CD8-positive, alpha-beta memory T cell (primary cell): ENCODE measurements around the gene CEBPB. TPM values are rescaled to one million over a fixed set of nuclear protein-coding genes. Genes with fewer than 3 reads are reported as not detected.

Experiments used
- CTCF ChIA-PET: fragments of 350-600 bp; sonication (Branson Sonifier 250); formaldehyde crosslinking; loops from one replicate; lab custom pipeline; 2021; ENCODE audit warnings: antibody characterized with exemption; lab: Charles Lee
- POLR2A ChIA-PET: fragments of 350-600 bp; sonication (Branson Sonifier 250); formaldehyde crosslinking; loops from one replicate; lab custom pipeline; 2021; ENCODE audit warnings: antibody characterized with exemption; lab: Charles Lee
- DNase-seq, 5 donors: peaks; one replicate each; pipeline versions ENCODE4 v3.0.0 to v3.0.0-alpha.2; 2020 to 2022; ENCODE audit warnings: mixed read lengths in 1 of 5
- H3K27ac ChIP-seq: one replicate; pipeline ENCODE4 v1.7.0; 2013; ENCODE audit warnings: low read depth, mild to moderate bottlenecking, low read length, moderate library complexity
- H3K27me3 ChIP-seq: 2 replicates; pipeline ENCODE4 v1.7.0; 2013; ENCODE audit warnings: low read length, mild to moderate bottlenecking; ENCODE audit not compliant: insufficient read depth, poor library complexity, severe bottlenecking
- H3K36me3 ChIP-seq: 2 replicates; pipeline ENCODE4 v1.7.0; 2013; ENCODE audit warnings: mild to moderate bottlenecking, low read length, moderate library complexity; ENCODE audit not compliant: insufficient read depth
- H3K4me1 ChIP-seq: 2 replicates; pipeline ENCODE4 v1.7.0; 2013; ENCODE audit warnings: mild to moderate bottlenecking, low read length, moderate library complexity; ENCODE audit not compliant: insufficient read depth
- H3K4me3 ChIP-seq: 2 replicates; pipeline ENCODE4 v1.7.0; 2013; ENCODE audit warnings: mild to moderate bottlenecking, low read length
- H3K9me3 ChIP-seq: 2 replicates; pipeline ENCODE4 v1.7.0; 2013; ENCODE audit warnings: mild to moderate bottlenecking, low read length
- H3K27ac Mint-ChIP-seq, 8 donors: one replicate each; pipeline ENCODE4 v1.8.0; 2020 to 2021; ENCODE audit warnings: mixed read lengths in 8 of 8, mild to moderate bottlenecking in 6 of 8, inconsistent platforms in 3 of 8, moderate library complexity in 3 of 8
- H3K27me3 Mint-ChIP-seq, 2 donors: one replicate each; pipeline ENCODE4 v1.8.0; 2020 to 2021; ENCODE audit warnings: mixed read lengths in 2 of 2, mild to moderate bottlenecking in 1 of 2, moderate library complexity in 1 of 2
- H3K36me3 Mint-ChIP-seq, 3 donors: one replicate each; pipeline ENCODE4 v1.8.0; 2020 to 2021; ENCODE audit warnings: mixed read lengths in 3 of 3, inconsistent platforms in 1 of 3, mild to moderate bottlenecking in 1 of 3
- H3K4me1 Mint-ChIP-seq, 3 donors: one replicate each; pipeline ENCODE4 v1.8.0; 2020 to 2021; ENCODE audit warnings: mixed read lengths in 3 of 3, inconsistent platforms in 1 of 3, mild to moderate bottlenecking in 1 of 3
- H3K4me3 Mint-ChIP-seq, 7 donors: one replicate each; pipeline ENCODE4 v1.8.0; 2020 to 2021; ENCODE audit warnings: mixed read lengths in 7 of 7, mild to moderate bottlenecking in 6 of 7, moderate library complexity in 4 of 7, inconsistent platforms in 2 of 7
- H3K9me3 Mint-ChIP-seq, 5 donors: one replicate each; pipeline ENCODE4 v1.8.0; 2020 to 2022; ENCODE audit warnings: mixed read lengths in 5 of 5, mild to moderate bottlenecking in 3 of 5, moderate library complexity in 2 of 5, inconsistent platforms in 1 of 5
- polyA plus RNA-seq: library from polyadenylated mRNA; unstranded; fragments of 300-500 nt; fragmentation: Illumina TruSeq; gene quantifications from one replicate; pipeline ENCODE4 v1.2.3, GENCODE V29; 2021
- total RNA-seq, 2 experiments: library from RNA; stranded (reverse); gene quantifications; one replicate each; pipeline ENCODE4 v1.2.3, GENCODE V29; 2021

Gene CEBPB
- total and polyA plus RNA-seq, 3 experiments from 2014 or later: 25.3 to 29.1 (median 27.0) TPM

- Mint-ChIP-seq H3K36me3 (no peaks in the 10 kb centered on the region), H3K4me1 (no peaks in the 10 kb centered on the region), H3K9me3 (no peaks in the 10 kb centered on the region), H3K27me3 (peaks cover 0 to 2% of the 10 kb centered on the region in 2 donors), H3K27ac (peak overlapping the region in 1 of 8 donors; percentile 51), H3K4me3 (no peak overlapping the region)
- CTCF ChIA-PET: no interaction called here
- Histone ChIP-seq H3K9me3 (no peaks in the 10 kb centered on the region), H3K4me1 (no peaks in the 10 kb centered on the region), H3K27me3 (no peaks in the 10 kb centered on the region), H3K27ac (no peak overlapping the region), H3K36me3 (no peaks in the 10 kb centered on the region), H3K4me3 (no peak overlapping the region)
- POLR2A ChIA-PET: no interaction called here
- DNase-seq: no peak
Observed at GRCh38 chr20:50222309-50223038, 31.8 kb downstream of the CEBPB start.

GRCh38 chr20:50223039-50224005 lies 32.7 kb downstream of the CEBPB start:
- CTCF ChIA-PET: no interaction called here
- Histone ChIP-seq H3K4me1 (no peaks in the 10 kb centered on the region), H3K27me3 (no peaks in the 10 kb centered on the region), H3K9me3 (no peaks in the 10 kb centered on the region), H3K27ac (no peak overlapping the region), H3K4me3 (no peak overlapping the region), H3K36me3 (no peaks in the 10 kb centered on the region)
- Mint-ChIP-seq H3K27ac (no peak overlapping the region), H3K27me3 (peaks cover 0 to under 1% of the 10 kb centered on the region in 2 donors), H3K9me3 (no peaks in the 10 kb centered on the region), H3K36me3 (no peaks in the 10 kb centered on the region), H3K4me1 (no peaks in the 10 kb centered on the region), H3K4me3 (no peak overlapping the region)
- POLR2A ChIA-PET: no interaction called here
- DNase-seq: peak in 1 of 5 donors; percentile 35

DNA sequence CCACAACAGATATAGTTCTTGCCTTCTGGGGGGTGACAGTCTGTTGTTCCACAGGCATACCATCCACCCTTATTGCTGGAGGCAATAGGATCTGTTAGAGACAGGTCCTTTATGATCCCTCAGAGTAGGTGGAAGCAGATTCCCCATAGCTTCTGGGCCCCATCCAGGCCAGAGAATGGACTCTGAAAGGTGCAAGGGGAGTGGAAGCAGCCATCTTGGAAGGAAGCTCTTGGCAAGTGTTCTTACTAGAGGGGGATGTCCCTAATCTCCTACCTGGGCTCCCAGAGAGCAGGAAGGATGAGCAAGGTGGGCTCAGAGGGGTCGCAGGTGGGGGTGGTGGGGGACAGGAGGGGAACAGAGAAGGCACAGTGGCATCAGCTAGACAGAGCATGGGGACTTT lies 33.4 kb downstream of the CEBPB start:
- Histone ChIP-seq H3K4me3 (no peak overlapping the region), H3K4me1 (no peaks in the 10 kb centered on the region), H3K27ac (no peak overlapping the region), H3K9me3 (no peaks in the 10 kb centered on the region), H3K27me3 (no peaks in the 10 kb centered on the region), H3K36me3 (no peaks in the 10 kb centered on the region)
- POLR2A ChIA-PET: no interaction called here
- CTCF ChIA-PET: no interaction called here
- Mint-ChIP-seq H3K9me3 (no peaks in the 10 kb centered on the region), H3K4me1 (no peaks in the 10 kb centered on the region), H3K4me3 (no peak overlapping the region), H3K27me3 (no peaks in the 10 kb centered on the region), H3K27ac (no peak overlapping the region), H3K36me3 (no peaks in the 10 kb centered on the region)
- DNase-seq: peak in 1 of 5 donors; percentile 23

- Mint-ChIP-seq H3K4me1 (no peaks in the 10 kb centered on the region), H3K27ac (peak overlapping the region in 1 of 8 donors; percentile 87), H3K36me3 (no peaks in the 10 kb centered on the region), H3K4me3 (no peak overlapping the region), H3K9me3 (no peaks in the 10 kb centered on the region), H3K27me3 (no peaks in the 10 kb centered on the region)
- DNase-seq: peak in 1 of 5 donors; percentile 5
- CTCF ChIA-PET: no interaction called here
- Histone ChIP-seq H3K4me1 (no peaks in the 10 kb centered on the region), H3K9me3 (no peaks in the 10 kb centered on the region), H3K27ac (no peak overlapping the region), H3K27me3 (no peaks in the 10 kb centered on the region), H3K4me3 (no peak overlapping the region), H3K36me3 (no peaks in the 10 kb centered on the region)
- POLR2A ChIA-PET: no interaction called here
Observed at GRCh38 chr20:50224531-50225255, 34.1 kb downstream of the CEBPB start.

DNA sequence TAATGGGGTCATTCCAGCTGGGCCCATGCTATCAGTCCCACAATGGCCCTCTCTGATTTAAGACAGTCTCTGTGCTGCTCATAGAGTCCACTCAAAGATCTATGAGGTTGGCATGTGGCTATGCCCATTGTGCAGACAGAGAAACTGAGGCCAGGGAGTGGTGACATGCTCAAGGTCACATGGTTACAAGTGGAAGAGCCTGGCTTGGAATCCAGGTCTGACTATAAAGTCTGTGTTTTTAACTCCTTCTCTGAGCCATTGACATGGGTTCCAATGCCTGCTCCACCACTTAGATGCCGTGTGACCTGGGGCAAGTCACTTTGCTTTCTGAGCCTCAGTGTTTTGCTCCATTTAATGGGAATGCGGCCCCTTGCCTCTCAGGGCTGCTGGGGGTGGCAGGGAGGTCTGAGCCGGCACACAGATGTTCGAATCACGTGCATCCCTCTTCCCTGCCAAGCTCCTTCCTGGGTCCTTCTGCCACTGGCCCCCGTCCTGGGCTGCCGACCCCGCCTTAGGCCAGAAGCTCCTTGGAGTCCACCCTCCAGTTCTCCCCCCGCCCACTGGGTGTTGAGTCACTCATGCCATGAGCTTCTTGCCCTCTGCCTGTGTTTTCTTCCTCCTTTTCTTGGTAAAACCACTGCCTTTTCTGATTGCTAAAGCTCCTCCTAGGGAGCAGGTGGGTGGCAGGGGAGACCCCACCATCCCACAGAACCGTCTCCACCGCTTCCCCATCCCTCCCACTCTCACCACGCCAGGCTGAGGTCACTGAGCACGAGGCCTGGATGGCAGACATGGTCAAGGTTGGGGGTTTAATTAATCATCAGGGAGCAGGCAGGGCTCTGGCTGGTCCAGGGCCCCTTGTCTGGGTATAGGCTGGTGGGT lies 35.7 kb downstream of the CEBPB start:
- DNase-seq: peak in 1 of 5 donors; percentile 23
- Histone ChIP-seq H3K36me3 (no peaks in the 10 kb centered on the region), H3K9me3 (no peaks in the 10 kb centered on the region), H3K4me1 (no peaks in the 10 kb centered on the region), H3K4me3 (no peak overlapping the region), H3K27me3 (no peaks in the 10 kb centered on the region), H3K27ac (no peak overlapping the region)
- Mint-ChIP-seq H3K36me3 (no peaks in the 10 kb centered on the region), H3K27ac (no peak overlapping the region), H3K27me3 (no peaks in the 10 kb centered on the region), H3K4me3 (no peak overlapping the region), H3K9me3 (no peaks in the 10 kb centered on the region), H3K4me1 (no peaks in the 10 kb centered on the region)
- CTCF ChIA-PET: no interaction called here
- POLR2A ChIA-PET: no interaction called here

GRCh38 chr20:50227506-50227905 lies 36.9 kb downstream of the CEBPB start:
- H3K27me3 ChIP-seq: no peaks in the 10 kb centered on the region
- no peaks in the 10 kb centered on the region for H3K27me3 Mint-ChIP-seq
- no peak overlapping the region for H3K27ac Mint-ChIP-seq
- H3K36me3 Mint-ChIP-seq: no peaks in the 10 kb centered on the region
- no peaks in the 10 kb centered on the region for H3K4me1 ChIP-seq
- no peak overlapping the region for H3K4me3 ChIP-seq
- CTCF ChIA-PET: no interaction called here
- H3K36me3 ChIP-seq: no peaks in the 10 kb centered on the region
- no peak for DNase-seq
- H3K27ac ChIP-seq: no peak overlapping the region
- H3K9me3 ChIP-seq: no peaks in the 10 kb centered on the region
- no peaks in the 10 kb centered on the region for H3K9me3 Mint-ChIP-seq
- no peak overlapping the region for H3K4me3 Mint-ChIP-seq
- POLR2A ChIA-PET: no interaction called here
- H3K4me1 Mint-ChIP-seq: no peaks in the 10 kb centered on the region

- H3K27ac Mint-ChIP-seq: peak overlapping the region in 1 of 8 donors; percentile 42
- H3K9me3 Mint-ChIP-seq: no peaks in the 10 kb centered on the region
- no peaks in the 10 kb centered on the region for H3K27me3 ChIP-seq
- no peaks in the 10 kb centered on the region for H3K27me3 Mint-ChIP-seq
- ChIA-PET CTCF (no interaction called here), POLR2A (no interaction called here)
- no peaks in the 10 kb centered on the region for H3K4me1 ChIP-seq
- no peaks in the 10 kb centered on the region for H3K36me3 Mint-ChIP-seq
- H3K4me3 Mint-ChIP-seq: no peak overlapping the region
- no peaks in the 10 kb centered on the region for H3K4me1 Mint-ChIP-seq
- H3K27ac ChIP-seq: no peak overlapping the region
- H3K4me3 ChIP-seq: no peak overlapping the region
- no peaks in the 10 kb centered on the region for H3K9me3 ChIP-seq
- no peak for DNase-seq
- no peaks in the 10 kb centered on the region for H3K36me3 ChIP-seq
Observed at GRCh38 chr20:50229156-50229607, 38.6 kb downstream of the CEBPB start.
